Left renal cortex interstitium (tissue), 4 donors: Measurements from ENCODE around the gene EXOSC5. TPM values are rescaled to one million over a fixed set of nuclear protein-coding genes. Genes with fewer than 3 reads are reported as not detected.
"Not testable (repeated sequence)": the region's sequence is repeated elsewhere in the genome, so short reads cannot be mapped to it uniquely, and the experiment has no call there.

Source experiments
- DNase-seq, 4 donors: peaks; one replicate each; pipeline ENCODE4 v3.0.0-alpha.2; 2013; ENCODE audit warnings: low read depth in 4 of 4, low spot score in 2 of 4, missing footprints in 1 of 4
- polyA plus RNA-seq, 4 donors: library from polyadenylated mRNA; unstranded; fragments of 120-200 nt; gene quantifications; one replicate each; pipeline ENCODE4 v1.2.1, GENCODE V29; 2013; ENCODE audit not compliant: insufficient read length in 4 of 4

Gene EXOSC5
- polyA plus RNA-seq, 4 donors: 16.1 to 23.4 (median 19.3) TPM

DNA sequence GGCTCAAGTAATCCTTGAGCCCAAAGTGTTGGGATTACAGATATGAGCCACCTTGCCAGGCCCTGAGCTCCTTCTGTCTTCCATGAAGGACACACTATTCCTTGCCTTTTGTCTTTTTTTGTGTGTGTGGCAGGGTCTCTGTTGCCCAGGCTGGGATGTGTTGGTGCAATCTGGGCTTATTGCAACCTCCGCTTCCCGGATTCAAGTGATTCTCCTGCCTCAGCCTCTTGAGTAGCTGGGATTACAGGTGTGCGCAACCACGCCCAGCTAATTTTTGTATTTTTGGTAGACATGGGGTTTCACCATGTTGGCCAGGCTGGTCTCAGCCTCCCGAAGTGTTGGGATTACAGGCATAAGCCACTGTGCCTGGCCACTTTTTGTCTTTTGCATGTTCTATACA is 11.7 kb upstream of the EXOSC5 start:
- DNase-seq: not testable (repeated sequence)

DNA sequence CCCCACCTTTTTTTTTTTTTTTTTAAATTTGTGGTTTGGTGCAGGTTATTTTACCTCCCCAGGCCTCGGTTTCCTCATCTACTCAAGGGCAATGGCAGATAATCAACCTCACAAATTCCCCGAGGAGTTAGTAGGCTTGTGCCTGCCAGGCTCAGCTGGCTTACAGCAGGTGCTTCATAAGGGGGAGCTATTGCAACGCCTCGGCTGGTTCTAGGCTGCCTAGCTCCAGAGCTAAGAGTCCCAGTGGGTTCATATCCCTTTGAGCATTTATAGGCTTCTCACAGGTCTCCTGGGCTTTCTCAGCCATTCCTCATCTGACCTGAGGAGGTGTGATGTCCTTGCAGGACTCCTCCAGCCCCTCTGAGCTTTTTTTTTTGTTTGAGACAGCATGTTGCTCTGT is 11.1 kb upstream of the EXOSC5 start:
- no peak for DNase-seq

DNA sequence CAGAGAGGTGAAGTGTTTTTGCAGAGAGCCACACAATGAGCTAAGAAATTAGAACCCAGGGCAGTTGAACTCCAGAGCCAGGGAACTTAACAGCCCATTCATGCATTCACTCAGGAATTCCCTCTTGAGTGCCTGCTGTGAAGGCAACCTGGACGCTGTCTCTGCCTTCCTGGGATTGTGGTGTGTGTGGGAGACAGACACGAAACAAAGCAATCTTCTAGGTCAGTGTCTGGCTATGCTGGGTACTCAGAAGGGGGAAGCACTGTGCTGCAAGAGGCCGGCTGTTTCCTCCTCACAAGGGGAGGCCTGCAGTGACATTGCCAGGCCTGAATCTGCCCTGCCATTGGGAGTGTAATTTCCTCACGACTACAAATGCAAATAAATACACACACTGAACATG is 10.1 kb upstream of the EXOSC5 start:
- no peak for DNase-seq

DNA sequence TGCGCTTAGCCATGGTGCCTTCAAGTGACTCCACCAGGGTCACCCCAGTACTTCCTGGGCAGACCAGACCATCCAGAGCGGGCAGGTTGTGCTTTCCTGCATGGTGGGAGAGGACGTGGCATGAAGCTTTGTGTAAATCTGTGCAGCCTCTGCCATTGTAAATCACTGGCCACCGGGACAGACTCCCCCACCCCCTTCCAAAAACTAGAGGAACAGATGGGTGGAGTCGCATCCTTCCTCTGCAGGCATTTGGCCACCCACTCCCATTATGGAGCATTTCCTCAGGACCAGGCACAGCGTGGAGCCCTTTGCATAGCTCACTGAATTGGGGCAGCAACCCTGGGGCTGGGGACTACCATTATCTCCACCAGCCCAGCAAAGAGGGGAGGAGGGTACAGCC is 8.6 kb upstream of the EXOSC5 start:
- no peak for DNase-seq

DNA sequence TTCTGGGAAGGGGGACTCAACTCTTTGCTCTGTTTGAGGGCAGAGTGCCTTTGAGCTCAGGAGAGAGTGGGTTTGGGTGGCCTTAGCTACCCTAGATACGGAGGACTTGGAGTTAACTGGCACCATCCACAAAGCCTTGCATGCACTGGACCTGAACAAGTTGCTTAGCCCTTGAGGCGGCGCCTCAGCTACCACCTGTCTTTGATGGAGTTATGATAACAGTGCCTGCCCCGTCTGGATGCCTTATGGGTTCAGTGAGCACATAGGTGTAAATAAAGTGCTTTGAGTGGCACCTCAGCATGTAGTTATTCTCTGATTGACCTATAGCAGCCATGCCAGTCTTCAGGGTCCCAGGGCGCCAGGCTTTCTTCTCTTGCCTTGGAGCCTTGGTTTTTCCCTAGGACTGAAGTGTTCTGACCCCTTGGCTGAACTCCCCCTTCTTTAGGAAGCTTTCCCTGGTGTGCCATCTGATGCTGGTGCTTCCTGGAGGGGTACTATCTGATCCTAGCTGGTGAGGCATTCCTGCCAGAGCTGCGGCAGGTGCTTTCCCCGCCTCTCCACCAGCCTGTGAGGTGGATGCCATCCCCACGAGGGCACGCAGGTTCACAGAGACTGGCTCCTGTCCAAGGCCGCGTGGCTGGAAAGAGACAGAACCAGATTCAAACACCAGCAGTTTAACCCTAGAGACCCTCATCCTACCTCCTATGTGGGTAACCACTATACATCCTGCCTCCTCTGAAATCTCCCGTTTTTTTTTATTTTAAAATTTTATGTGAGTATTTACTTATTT is 6.2 kb upstream of the EXOSC5 start:
- no peak for DNase-seq

DNA sequence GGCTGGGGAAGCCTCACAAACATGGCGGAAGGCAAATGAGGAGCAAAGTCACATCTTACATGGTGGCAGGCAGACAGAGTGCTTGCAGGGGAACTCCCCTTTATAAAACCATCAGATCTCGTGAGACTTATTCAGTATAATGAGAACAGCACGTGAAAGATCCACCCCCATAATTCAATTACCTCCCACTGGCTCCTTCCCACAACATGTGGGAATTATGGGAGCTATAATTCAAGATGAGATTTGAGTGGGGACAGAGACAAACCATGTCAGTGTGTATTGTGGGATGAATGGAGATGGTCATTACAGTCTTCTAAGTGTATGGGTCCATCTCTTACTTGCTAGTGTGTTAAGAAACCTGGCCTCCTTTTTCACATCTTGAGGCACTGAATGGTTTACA is 4.9 kb upstream of the EXOSC5 start:
- no peak for DNase-seq

DNA sequence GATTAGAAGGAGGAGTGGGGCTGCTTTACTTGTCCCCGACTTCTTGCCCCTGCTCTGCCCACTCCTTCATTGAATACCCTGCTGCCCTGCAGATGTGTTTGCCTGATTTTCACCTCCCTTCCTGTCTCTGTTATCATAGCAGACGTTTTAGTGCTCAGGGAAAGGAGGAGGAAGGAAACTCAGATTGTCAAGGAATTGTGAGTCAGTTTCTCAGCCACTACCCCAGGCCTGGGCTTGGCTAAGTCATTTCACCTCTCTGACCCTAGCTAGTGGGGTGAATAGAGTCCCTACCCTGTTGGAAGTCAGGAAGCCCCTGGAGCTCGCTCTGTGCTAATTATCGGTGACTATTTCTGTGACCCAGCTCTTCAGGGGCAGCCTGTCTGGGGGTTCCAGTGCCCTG is 4.3 kb upstream of the EXOSC5 start:
- no peak for DNase-seq

DNA sequence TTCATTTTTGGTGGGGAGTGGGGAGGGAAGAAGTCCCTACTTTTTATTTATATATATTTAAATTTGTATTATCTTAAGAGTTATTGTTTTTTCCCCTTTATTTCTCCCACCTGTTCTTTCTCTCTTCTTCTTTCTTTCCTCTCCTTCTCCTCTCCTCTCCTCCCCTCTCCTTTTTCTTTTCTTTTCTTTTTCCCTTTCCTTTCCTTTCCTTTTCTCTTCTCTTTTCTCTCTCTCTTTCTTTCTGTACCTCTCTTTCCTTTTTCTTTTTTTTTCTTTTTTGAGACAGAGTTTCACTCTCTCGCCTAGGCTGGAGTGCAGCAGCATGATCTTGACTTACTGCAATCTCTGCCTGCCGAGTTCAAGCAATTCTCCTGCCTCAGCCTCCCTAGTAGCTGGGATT is 2.4 kb upstream of the EXOSC5 start:
- DNase-seq: no peak

DNA sequence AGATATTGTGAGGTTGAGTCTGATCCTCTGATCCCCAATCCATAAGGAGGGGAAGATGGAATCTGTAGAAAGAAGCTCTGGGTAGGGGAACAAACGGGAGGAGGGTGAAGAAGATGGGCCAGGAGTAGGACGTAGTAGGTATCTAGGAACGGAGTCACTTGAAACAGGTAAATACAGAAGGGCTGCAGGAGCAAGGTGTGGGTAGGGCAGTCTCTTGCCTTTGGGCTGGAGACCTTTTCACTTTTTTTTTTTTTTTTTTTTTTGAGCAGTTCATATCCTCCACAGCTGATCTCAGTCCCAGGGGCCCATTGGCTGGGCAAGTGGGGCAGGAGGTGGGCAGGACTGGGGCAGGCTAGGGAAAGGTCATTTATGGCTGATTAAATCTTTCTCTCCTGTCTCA is 1.9 kb upstream of the EXOSC5 start:
- no peak for DNase-seq

DNA sequence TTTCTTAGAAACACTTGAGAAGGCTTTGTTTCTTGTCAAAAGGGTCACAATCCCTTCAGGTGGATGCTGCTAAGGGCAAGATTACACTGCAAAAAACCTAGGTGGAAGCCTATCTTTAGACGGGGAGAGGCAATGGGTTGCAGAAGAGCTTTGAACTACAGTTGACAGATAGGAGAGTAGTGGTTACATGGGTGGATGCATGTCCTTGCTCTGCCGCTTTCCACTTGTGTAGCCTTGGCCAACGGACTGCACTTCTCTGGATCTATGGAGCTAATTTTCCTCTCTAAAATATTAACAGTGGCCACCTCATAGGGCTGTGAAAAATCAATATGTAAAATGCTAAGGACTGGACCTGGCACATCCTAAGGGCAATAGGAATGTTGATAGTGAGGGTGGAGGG is 1.4 kb upstream of the EXOSC5 start:
- DNase-seq: no peak

DNA sequence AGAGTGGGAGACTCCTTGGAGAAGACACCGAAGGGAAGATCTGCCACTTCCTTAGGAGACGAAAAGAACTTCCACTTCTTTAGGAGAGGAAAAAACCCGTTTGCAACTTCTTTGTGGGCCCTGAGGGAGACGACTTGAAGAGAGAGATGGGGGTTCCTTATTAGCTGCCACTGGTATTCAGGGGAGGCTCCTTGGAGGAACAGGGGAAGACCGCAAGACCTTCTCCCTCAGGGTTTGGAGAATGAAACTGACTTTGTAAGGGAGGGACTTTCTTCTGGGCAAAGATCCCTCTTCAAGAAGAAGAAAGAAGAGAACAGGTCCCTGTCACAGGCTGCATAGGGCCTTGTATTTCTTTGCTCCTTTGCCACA is 875 bp upstream of the EXOSC5 start:
- DNase-seq: no peak

DNA sequence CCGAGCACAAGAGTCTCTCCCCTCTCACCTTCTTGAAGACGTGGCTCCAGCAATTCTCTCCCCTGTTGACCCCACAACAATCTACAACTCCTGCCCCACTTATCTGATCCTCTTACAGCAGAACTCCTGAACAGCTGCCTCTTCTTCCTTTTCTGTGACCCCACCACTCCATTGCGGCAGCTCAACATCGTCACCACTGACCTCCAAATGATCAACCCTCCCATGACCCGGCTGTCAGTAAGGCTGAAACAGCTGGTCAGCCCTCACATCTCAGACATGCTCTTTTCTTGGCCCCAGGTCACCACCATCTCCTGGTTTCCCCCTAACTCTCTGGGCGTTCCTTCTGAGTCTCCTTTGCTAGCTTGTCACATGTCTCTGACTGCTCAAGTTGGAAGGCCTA is 1.8 kb downstream of the EXOSC5 start:
- DNase-seq: no peak

DNA sequence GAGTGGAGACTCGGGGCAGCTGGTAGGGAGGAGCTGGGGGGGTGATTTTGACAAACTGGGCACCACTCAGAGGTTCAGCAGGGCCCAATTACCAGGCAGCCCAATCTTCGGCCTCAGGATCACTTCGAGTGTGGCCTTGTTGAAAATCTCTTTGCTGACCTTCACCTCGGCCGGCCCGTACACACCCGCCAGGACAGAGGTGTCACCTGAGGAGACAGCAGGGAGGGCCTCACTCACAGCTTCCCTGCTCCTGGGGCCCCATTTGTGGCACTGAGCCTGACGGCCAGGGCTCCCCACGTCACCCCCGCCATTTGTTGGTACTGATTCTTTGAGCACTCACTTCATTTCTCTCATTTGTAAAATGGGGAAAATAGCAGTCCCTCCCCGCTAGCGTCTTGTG is 4.4 kb downstream of the EXOSC5 start:
- DNase-seq: no peak

DNA sequence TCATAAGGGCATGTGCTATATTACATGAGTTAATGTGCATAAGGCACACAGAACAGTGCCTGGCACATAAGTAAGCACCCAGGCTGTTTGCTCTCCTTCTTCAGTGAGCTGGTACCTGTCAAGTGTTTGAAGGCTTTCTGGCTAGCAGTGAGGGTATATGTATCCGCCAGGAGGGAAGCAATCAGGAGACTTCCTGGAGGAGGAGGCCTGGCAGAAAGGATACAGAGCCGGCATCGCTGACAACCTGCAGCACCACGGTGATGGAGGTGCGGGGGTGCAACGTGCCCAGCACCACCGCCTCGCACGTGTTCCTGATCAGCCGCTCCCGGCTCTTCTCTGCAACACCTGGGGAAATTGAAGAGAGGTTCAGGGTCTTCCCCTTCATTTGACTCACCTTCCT is 5.5 kb downstream of the EXOSC5 start:
- DNase-seq: no peak

DNA sequence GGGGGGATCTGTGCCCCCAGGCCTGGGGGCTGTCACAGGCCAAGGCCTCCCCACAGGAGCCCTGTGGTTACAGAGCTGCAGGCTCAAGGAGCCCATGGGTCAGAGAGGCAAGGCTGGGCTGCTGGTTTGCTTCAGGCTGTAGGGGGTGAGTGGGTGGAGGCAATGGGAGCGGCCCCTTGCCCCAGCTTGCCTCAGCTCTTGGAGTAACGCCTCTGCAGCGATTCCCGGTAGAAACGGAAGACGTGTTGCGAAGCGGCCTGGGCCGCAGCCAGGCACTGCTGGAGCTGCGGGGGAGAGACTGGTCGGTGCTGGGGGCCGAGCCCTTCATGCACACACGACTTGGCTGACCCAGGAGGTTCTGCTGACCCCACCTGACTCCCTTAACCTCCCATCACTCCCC is 10.7 kb downstream of the EXOSC5 start:
- DNase-seq: no peak

DNA sequence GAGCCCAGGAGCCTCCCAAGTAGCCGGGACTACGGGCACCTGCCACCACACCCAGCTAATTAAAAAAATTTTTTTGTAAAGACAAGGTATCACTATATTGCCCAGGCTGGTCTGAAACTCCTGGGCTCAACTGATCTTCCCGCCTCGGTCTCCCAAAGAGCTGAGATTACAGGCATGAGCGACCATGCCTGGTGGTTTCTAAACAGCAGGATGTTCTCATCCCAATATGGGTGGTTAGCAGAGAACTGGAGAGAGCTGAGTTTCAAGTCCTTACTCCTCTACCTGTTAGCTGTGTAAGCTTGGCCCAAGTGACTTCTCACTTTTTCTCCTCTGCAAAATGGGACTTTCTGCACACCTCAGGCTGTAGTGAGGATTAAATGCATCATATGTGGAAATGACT is 12.8 kb downstream of the EXOSC5 start:
- DNase-seq: no peak

DNA sequence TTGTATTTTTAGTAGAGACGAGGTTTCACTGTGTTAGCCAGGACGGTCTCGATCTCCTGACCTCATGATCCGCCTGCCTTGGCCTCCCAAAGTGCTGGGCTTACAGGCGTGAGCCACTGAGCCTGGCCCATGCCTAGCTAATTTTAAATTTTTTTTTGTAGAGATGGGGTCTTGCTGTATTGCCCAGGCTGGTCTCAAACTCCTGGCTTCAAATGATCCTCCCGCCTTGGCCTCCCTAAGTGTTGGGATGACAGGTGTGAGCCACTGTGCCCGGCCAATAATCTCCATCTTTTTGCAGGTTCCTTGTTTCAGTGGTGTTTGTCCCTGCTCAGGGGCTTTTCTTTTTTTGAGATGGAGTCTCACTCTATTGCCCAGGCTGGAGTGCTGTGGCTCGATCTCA is 15.6 kb downstream of the EXOSC5 start:
- DNase-seq: not testable (repeated sequence)

DNA sequence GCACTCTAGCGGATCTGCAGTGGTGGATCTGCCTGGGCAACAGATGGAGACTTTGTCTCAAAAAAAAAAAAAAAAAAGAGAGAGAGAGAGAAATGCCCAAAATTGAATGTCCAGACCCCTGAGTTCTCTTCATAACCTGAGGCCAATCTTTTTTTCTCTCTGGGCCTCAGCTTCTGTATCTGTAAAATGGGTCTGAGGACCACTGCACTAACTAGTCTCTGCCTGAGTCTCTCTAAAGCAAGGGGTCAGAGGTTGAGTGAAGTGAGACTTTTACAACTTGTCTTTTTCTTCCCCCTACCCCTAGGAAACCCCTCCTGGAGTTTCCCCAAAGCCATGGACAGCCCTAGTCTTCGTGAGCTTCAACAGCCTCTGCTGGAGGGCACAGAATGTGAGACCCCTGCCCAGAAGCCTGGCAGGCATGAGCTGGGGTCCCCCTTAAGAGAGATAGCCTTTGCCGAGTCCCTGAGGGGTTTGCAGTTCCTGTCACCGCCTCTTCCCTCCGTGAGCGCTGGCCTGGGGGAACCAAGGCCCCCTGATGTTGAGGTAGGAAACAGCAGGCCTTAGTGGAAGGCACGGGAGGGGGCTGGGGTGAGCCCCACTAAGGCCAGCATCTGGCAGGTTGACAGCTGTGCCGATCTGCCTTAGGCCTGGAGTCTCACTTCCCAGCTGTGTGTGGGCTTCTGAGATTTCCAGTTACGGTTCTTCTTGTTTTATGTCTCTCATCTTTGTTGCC is 19.0 kb downstream of the EXOSC5 start:
- DNase-seq: no peak

DNA sequence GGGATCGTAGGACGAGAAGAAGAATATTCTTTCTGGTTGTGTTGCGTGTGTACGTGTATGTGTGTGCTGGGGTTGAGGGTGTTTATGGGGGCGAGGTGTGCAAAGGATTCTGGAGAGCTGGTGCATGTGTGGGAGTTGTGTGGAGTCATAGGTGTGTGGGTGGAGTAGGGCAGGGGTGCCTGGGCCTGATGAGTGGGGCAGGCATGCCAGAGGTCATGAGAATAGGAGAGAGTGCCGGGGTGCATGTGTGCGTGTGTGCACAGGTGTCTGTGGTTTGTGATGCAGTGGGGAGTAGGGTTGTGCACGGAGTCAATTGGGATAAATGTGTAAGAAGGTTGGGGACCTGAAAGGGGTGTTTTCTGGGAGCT is 20.2 kb downstream of the EXOSC5 start:
- no peak for DNase-seq

DNA sequence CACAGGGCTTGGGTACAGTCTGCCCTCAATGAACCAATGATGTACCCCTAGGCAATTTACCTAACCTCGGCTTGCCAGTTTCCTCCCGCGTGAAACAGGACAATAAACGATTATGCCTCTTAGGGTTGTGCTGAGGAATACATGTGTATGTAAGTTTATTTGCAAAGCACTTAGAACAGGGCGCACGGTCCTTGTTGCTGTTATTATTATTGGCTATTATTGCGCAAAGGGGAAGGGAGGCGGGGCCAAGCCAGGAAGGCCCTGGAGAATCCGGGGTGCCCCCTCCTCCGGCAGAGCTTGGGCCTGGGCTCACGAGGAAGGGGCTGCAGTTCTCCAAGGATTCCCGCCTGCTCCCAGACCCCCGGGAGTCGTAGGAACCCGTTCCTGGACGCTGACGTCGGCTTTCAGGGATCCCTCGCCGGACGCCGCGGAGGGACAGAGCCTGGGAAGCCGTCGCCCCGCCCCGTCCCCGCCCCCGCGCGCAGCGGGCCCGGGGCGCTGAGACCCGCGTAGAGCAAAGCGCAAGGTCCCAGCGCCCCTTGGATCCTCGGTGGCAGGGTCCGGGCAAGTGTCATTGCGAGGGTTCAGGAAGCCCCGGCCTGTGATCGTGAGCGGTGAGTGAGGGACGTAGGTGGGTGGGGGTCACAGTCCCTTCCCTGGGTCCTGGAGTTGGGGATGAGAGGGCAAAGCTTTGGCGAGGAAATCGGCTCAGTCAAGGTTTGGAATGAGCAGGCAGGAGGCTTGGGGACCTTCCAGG is 20.7 kb downstream of the EXOSC5 start, which contains the start of gene TMEM91:
Gene TMEM91 (plus strand): TSS at position 293 of the 757 bp plus-strand sequence. CDS start 1,777 bp downstream, outside the sequence.
- DNase-seq: no peak

DNA sequence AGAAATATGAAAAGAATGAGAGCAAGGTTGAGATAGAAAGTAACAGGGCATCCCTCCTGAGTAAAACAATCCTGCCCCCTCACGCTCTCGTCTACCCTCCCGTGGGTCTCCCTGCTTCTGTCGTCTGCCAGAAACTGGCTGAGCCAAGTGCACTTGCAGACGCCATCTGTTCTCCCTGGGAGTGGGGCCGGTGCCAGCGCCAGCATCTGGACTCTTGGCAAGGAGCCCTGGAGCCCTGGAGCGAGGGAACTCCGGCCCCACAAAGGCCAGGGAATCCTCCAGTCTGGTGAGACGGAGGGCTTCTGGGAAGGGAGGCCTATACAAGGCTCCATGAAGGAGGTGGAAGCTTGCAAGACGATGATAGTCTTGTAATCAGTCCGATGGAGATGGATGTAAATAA is 23.2 kb downstream of the EXOSC5 start:
- DNase-seq: no peak

DNA sequence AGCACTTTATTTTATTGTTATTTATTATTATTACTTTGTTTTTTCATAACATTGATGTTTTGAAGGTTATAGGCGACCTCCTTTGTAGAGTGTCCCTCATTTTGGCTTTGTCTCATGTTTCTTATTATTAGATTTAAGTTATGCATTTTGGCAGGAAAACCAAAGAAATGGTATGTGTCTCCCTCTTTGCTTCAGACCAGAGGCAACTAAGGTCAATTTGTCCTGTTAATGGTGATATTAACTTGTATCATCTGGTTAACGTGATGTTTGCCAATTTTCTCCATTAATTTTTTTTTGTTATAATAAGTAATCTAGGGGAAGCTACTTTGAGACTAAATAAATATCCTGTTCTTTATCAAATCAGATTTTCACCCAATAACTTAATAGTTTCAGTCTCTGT is 24.7 kb downstream of the EXOSC5 start:
- no peak for DNase-seq
